Thyroid gland (tissue), 4 donors: ENCODE data around the gene SLC39A10. TPM values are rescaled to one million over a fixed set of nuclear protein-coding genes. Genes with fewer than 3 reads are reported as not detected.

ENCODE experiments used
- DNase-seq, 2 donors: peaks; one replicate each; pipeline ENCODE4 v3.0.0-alpha.2; 2019
- H3K27ac ChIP-seq, 3 donors: fragments of 200-600 bp; sonication (generic); 1 replicate in 2 of 3; 2 replicates in 1 of 3; pipeline ENCODE4 v1.5.1; 2016 to 2019; ENCODE audit warnings: mild to moderate bottlenecking in 1 of 3, moderate library complexity in 1 of 3
- H3K27me3 ChIP-seq: fragments of 200-600 bp; sonication (generic); one replicate; pipeline ENCODE4 v1.5.1; 2019
- H3K36me3 ChIP-seq, 2 donors: fragments of 200-600 bp; sonication (generic); one replicate each; pipeline ENCODE4 v1.5.1; 2016 to 2019
- H3K4me1 ChIP-seq, 2 donors: fragments of 200-600 bp; sonication (generic); one replicate each; pipeline ENCODE4 v1.5.1; 2017 to 2019
- H3K4me3 ChIP-seq, 3 donors: fragments of 200-600 bp; sonication (generic); replicated peaks in 1 of 3; 1 replicate in 2 of 3; 2 replicates in 1 of 3; pipeline ENCODE4 v1.5.1; 2016; ENCODE audit warnings: mild to moderate bottlenecking in 1 of 3
- H3K9me3 ChIP-seq: fragments of 200-600 bp; sonication (generic); one replicate; pipeline ENCODE4 v1.5.1; 2017
- CTCF ChIP-seq, 6 experiments: fragments of 200-600 bp in 3 of 6; fragments of 450-650 bp in 3 of 6; sonication (generic) in 3 of 6; IDR thresholded peaks; one replicate each; pipeline ENCODE4 v1.5.1; 2016 to 2019; ENCODE audit warnings: antibody characterized with exemption in 6 of 6, mild to moderate bottlenecking in 2 of 6, inconsistent platforms in 1 of 6, moderate library complexity in 1 of 6
- POLR2A ChIP-seq, 2 donors: fragments of 450-650 bp; IDR thresholded peaks; one replicate each; pipeline ENCODE4 v1.6.1; 2017; ENCODE audit warnings: antibody characterized with exemption in 2 of 2, mild to moderate bottlenecking in 2 of 2, moderate library complexity in 1 of 2
- WGBS, 2 donors: methylation state at CpG; one replicate each; pipeline ENCODE4 v1.1.5; 2017; 5-methylcytosine and 5-hydroxymethylcytosine counted together
- intact Hi-C: fragments of 100-400 bp; cut with DNase I; formaldehyde crosslinking; loops from one replicate; pipeline ENCODE4 v1.15.1; 2023
- total RNA-seq, 4 donors: library from RNA; depleted of rRNA; stranded (reverse); fragments of >200 nt; gene quantifications; one replicate each; pipeline ENCODE4 v1.2.3, GENCODE V29; 2016

The SLC39A10 gene
- total RNA-seq, 4 donors from 2014 or later, result 74.4 to 119 (median 93.5) TPM

GRCh38 chr2:195667974-195668373 lies 10.9 kb downstream of the SLC39A10 start:
- no peaks in the 10 kb centered on the region for H3K4me1 ChIP-seq

DNA sequence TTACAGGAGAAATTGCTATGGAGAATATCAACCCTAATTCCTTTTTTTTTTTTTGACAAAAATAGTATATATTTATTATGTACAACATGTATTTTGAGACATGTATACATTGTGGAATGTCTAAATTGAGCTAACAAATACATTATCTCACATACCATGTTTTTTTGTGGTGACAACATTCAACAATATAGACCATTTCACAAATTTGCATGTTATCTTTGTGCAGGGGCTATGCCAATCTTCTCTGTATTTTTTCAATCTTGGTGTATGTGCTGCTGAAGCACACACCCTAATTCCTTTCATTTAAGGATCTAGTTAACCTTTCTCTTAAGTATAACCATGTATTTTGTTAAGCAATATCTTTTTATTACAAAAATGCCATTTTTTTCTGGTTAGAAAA lies 13.2 kb downstream of the SLC39A10 start:
- intact Hi-C loops, result no loop called here
- H3K27me3 ChIP-seq, result no peaks in the 10 kb centered on the region
- H3K27ac ChIP-seq, result no peak overlapping the region
- DNase-seq, result no peak
- no peaks in the 10 kb centered on the region for H3K9me3 ChIP-seq
- no peaks in the 10 kb centered on the region for H3K4me1 ChIP-seq
- no peaks in the 10 kb centered on the region for H3K36me3 ChIP-seq
- no peak overlapping the region for H3K4me3 ChIP-seq
- no peak for TF ChIP-seq POLR2A (IDR thresholded peaks at IDR 0.05)
- TF ChIP-seq CTCF (IDR thresholded peaks at IDR 0.05), result no peak

More at GRCh38 chr2:195667974-195668373, 10.9 kb downstream of the SLC39A10 start:
- Histone ChIP-seq H3K36me3 (no peaks in the 10 kb centered on the region), H3K4me3 (no peak overlapping the region), H3K27me3 (no peaks in the 10 kb centered on the region), H3K9me3 (no peaks in the 10 kb centered on the region), H3K27ac (no peak overlapping the region)
- TF ChIP-seq POLR2A (IDR thresholded peaks at IDR 0.05) (no peak), CTCF (IDR thresholded peaks at IDR 0.05) (no peak)
- intact Hi-C loops, result loop anchor here (10.0 kb wide), 2 partner anchors 93 to 173 kb away; no protein-coding TSS in a partner anchor
- no peak for DNase-seq

GRCh38 chr2:195671563-195671962 lies 14.5 kb downstream of the SLC39A10 start:
- intact Hi-C loops, result no loop called here
- H3K27me3 ChIP-seq, result no peaks in the 10 kb centered on the region
- no peaks in the 10 kb centered on the region for H3K9me3 ChIP-seq
- no peak for DNase-seq
- H3K4me3 ChIP-seq, result no peak overlapping the region
- H3K27ac ChIP-seq, result no peak overlapping the region
- H3K36me3 ChIP-seq, result no peaks in the 10 kb centered on the region
- 77 to 90% methylated on average over 4 of the region's 4 CpGs for WGBS, 2 donors
- TF ChIP-seq POLR2A (IDR thresholded peaks at IDR 0.05) (no peak), CTCF (IDR thresholded peaks at IDR 0.05) (no peak)
- H3K4me1 ChIP-seq, result no peaks in the 10 kb centered on the region

- WGBS, 2 donors, result 98% methylated on average over 4 of the region's 4 CpGs
- H3K36me3 ChIP-seq, result no peaks in the 10 kb centered on the region
- H3K4me3 ChIP-seq, result no peak overlapping the region
- no peaks in the 10 kb centered on the region for H3K27me3 ChIP-seq
- TF ChIP-seq POLR2A (IDR thresholded peaks at IDR 0.05) (no peak), CTCF (IDR thresholded peaks at IDR 0.05) (no peak)
- no peak overlapping the region for H3K27ac ChIP-seq
- no peaks in the 10 kb centered on the region for H3K9me3 ChIP-seq
- no peak for DNase-seq
- H3K4me1 ChIP-seq, result no peaks in the 10 kb centered on the region
- intact Hi-C loops, result no loop called here
Measured at GRCh38 chr2:195672674-195673073, 15.6 kb downstream of the SLC39A10 start.

GRCh38 chr2:195674491-195675221 lies 17.6 kb downstream of the SLC39A10 start:
- WGBS, 2 donors, result 97 to 99% methylated on average over 4 of the region's 4 CpGs
- TF ChIP-seq CTCF (IDR thresholded peaks at IDR 0.05), result no peak
- TF ChIP-seq POLR2A (IDR thresholded peaks at IDR 0.05), result no peak
- no peak overlapping the region for H3K27ac ChIP-seq

More at GRCh38 chr2:195674491-195675221, 17.6 kb downstream of the SLC39A10 start:
- Histone ChIP-seq H3K4me3 (no peak overlapping the region), H3K4me1 (no peaks in the 10 kb centered on the region), H3K9me3 (no peaks in the 10 kb centered on the region), H3K36me3 (no peaks in the 10 kb centered on the region), H3K27me3 (no peaks in the 10 kb centered on the region)
- intact Hi-C loops, result no loop called here
- DNase-seq, result no peak
